AG04450 (cell line): ENCODE data around the gene QARS1. TPM values are rescaled to one million over a fixed set of nuclear protein-coding genes. Genes with fewer than 3 reads are reported as not detected.

Source experiments
- CTCF ChIA-PET: fragments of 300-600, 350-600 bp; formaldehyde crosslinking; extraction: SDS; loops from one replicate; lab custom pipeline; 2022; ENCODE audit warnings: antibody characterized with exemption, inconsistent platforms; lab: Charles Lee
- POLR2A ChIA-PET: fragments of 350-600 bp; formaldehyde crosslinking; extraction: SDS; loops from one replicate; lab custom pipeline; 2021; ENCODE audit warnings: antibody characterized with exemption, inconsistent platforms; lab: Yijun Ruan, JAX
- DNase-seq: peaks from one replicate; pipeline ENCODE4 v3.0.0-alpha.2; 2011; ENCODE audit warnings: low read depth, low spot score
- H3K27ac ChIP-seq: one replicate; pipeline ENCODE4 v1.5.1; 2012; ENCODE audit warnings: low read depth, low read length, control low read depth
- H3K27me3 ChIP-seq: one replicate; pipeline ENCODE4 v1.6.0; 2012; ENCODE audit warnings: low read length; ENCODE audit not compliant: control insufficient read depth, insufficient read depth
- H3K4me3 ChIP-seq: 2 replicates; pipeline ENCODE4 v1.5.1; 2011; ENCODE audit warnings: mild to moderate bottlenecking, low read depth, low read length, control low read depth
- H3K9me3 ChIP-seq: 2 replicates; pipeline ENCODE4 v1.5.1; 2012; ENCODE audit warnings: low read length; ENCODE audit not compliant: control insufficient read depth, insufficient read depth
- CTCF ChIP-seq: IDR thresholded peaks from 2 replicates; pipeline ENCODE4 v1.5.1; 2011; ENCODE audit warnings: low read depth, low read length, control low read depth, inconsistent platforms
- polyA plus RNA-seq: library from polyadenylated mRNA; depleted of rRNA; stranded (reverse); fragments of >200 nt; gene quantifications from 2 replicates; pipeline ENCODE4 v1.2.3, GENCODE V29; 2011

The QARS1 gene
- polyA plus RNA-seq, 1 experiment = 209 TPM

- Histone ChIP-seq H3K4me3 (no peak overlapping the region), H3K27ac (no peak overlapping the region), H3K9me3 (no peaks in the 10 kb centered on the region; the same call in 1 of the 2 replicates), H3K27me3 (no peaks in the 10 kb centered on the region)
- CTCF ChIA-PET = no interaction called here
- TF ChIP-seq CTCF = no peak
- DNase-seq = no peak
- POLR2A ChIA-PET = interaction anchor here (2.7 kb wide), 1 partner anchor 17 kb away, joined by 10 read pairs; the partner anchor contains the start of gene QRICH1
These were observed 6.2 kb upstream of the QARS1 start for GRCh38 chr3:49110780-49111179.

GRCh38 chr3:49108346-49108745 lies 3.8 kb upstream of the QARS1 start:
- ChIA-PET CTCF (no interaction called here), POLR2A (no interaction called here)

GRCh38 chr3:49104052-49104426 lies 518 bp downstream of the QARS1 start:
- no peak for TF ChIP-seq CTCF
- Histone ChIP-seq H3K27ac (peak overlapping the region; percentile 52), H3K4me3 (peak overlapping the region; percentile 87), H3K27me3 (no peaks in the 10 kb centered on the region), H3K9me3 (peaks cover 6% of the 10 kb centered on the region; the same call in 1 of the 2 replicates)
- ChIA-PET POLR2A (interaction anchor here (0.5 to 2.9 kb wide), 3 partner anchors 10 to 239 kb away, joined by 7 to 20 read pairs (median 9); partner anchors contain the start of genes IMPDH2 and QRICH1), CTCF (interaction anchor here (0.9 kb wide), 1 partner anchor 10 kb away, joined by 4 read pairs; the partner anchor contains the start of gene QRICH1)
- no peak for DNase-seq

More at GRCh38 chr3:49108346-49108745, 3.8 kb upstream of the QARS1 start:
- Histone ChIP-seq H3K9me3 (peaks cover 6% of the 10 kb centered on the region; the same call in 1 of the 2 replicates), H3K4me3 (no peak overlapping the region), H3K27ac (no peak overlapping the region), H3K27me3 (no peaks in the 10 kb centered on the region)
- no peak for DNase-seq
- TF ChIP-seq CTCF = no peak

GRCh38 chr3:49100046-49100615 lies 4.4 kb downstream of the QARS1 start:
- TF ChIP-seq CTCF = no peak
- CTCF ChIA-PET = interaction anchor here (0.6 kb wide), 1 partner anchor 71 kb away, joined by 4 read pairs; the partner anchor contains the start of gene KLHDC8B
- Histone ChIP-seq H3K27ac (no peak overlapping the region), H3K27me3 (no peaks in the 10 kb centered on the region), H3K9me3 (peaks cover 6% of the 10 kb centered on the region; the same call in 1 of the 2 replicates), H3K4me3 (no peak overlapping the region)
- POLR2A ChIA-PET = interaction anchor here (0.6 to 1.8 kb wide), 2 partner anchors 71 kb away, joined by 3 to 4 read pairs; partner anchors contain the start of genes IMPDH2 and KLHDC8B
- no peak for DNase-seq
